GM19463 (cell line): ENCODE measurements around the gene GNAS.
"Not testable (repeated sequence)": the region's sequence is repeated elsewhere in the genome, so short reads cannot be mapped to it uniquely, and the experiment has no call there.

Experiments
- ATAC-seq: cut with Tn5 transposase; IDR thresholded peaks from one replicate; pipeline ENCODE4 v1.9.1; 2021; ENCODE audit warnings: mild to moderate bottlenecking, moderate library complexity; ENCODE audit not compliant: unreplicated experiment

Gene GNAS

GRCh38 chr20:58826271-58826670 is 26.2 kb upstream of the GNAS start:
- no peak for ATAC-seq

GRCh38 chr20:58828136-58828535 is 24.4 kb upstream of the GNAS start:
- ATAC-seq, result no peak

GRCh38 chr20:58828804-58829203 is 23.7 kb upstream of the GNAS start:
- not testable (repeated sequence) for ATAC-seq

- no peak for ATAC-seq
Observed at GRCh38 chr20:58829531-58829941, 23.0 kb upstream of the GNAS start.

GRCh38 chr20:58832457-58832856 is 20.1 kb upstream of the GNAS start:
- ATAC-seq, result no peak

GRCh38 chr20:58833921-58834320 is 18.6 kb upstream of the GNAS start:
- ATAC-seq, result no peak

- ATAC-seq, result no peak
Observed at GRCh38 chr20:58835231-58835630, 17.3 kb upstream of the GNAS start.

- ATAC-seq, result no peak
Observed at GRCh38 chr20:58836616-58837204, 15.8 kb upstream of the GNAS start.

- ATAC-seq, result no peak
Observed at GRCh38 chr20:58837717-58838116, 14.8 kb upstream of the GNAS start.

GRCh38 chr20:58838174-58838573 is 14.3 kb upstream of the GNAS start:
- ATAC-seq, result no peak

- no peak for ATAC-seq
Observed at GRCh38 chr20:58839474-58839874, 13.0 kb upstream of the GNAS start.

GRCh38 chr20:58839991-58840747 is 12.3 kb upstream of the GNAS start:
- ATAC-seq, result no peak

- no peak for ATAC-seq
Observed at GRCh38 chr20:58840816-58841538, 11.5 kb upstream of the GNAS start.

- ATAC-seq, result no peak
Observed at GRCh38 chr20:58841539-58842264, 10.8 kb upstream of the GNAS start.

GRCh38 chr20:58842276-58842675 is 10.2 kb upstream of the GNAS start:
- ATAC-seq, result no peak

- no peak for ATAC-seq
Observed at GRCh38 chr20:58843128-58843556, 9.4 kb upstream of the GNAS start.

- no peak for ATAC-seq
Observed at GRCh38 chr20:58845706-58846105, 6.8 kb upstream of the GNAS start.

- no peak for ATAC-seq
Observed at GRCh38 chr20:58847463-58847862, 5.1 kb upstream of the GNAS start.

GRCh38 chr20:58850693-58851174 is 1.8 kb upstream of the GNAS start, which contains the start of gene GNAS-AS1:
Gene GNAS-AS1 (minus strand): TSS chr20:58850902.
- peak; percentile 93 for ATAC-seq

GRCh38 chr20:58851221-58851968 is 1.1 kb upstream of the GNAS start:
- ATAC-seq, result no peak
